ENCODE results near the gene CLCN6. TPM values are rescaled to one million over a fixed set of nuclear protein-coding genes. Genes with fewer than 3 reads are reported as not detected.

CLCN6 gene
- total and polyA plus RNA-seq, 2 of the 8 experiments (the other 6 are each of a cell fraction or from before 2014, with no cell fraction given) = 15.7 to 26.0 TPM

DNA sequence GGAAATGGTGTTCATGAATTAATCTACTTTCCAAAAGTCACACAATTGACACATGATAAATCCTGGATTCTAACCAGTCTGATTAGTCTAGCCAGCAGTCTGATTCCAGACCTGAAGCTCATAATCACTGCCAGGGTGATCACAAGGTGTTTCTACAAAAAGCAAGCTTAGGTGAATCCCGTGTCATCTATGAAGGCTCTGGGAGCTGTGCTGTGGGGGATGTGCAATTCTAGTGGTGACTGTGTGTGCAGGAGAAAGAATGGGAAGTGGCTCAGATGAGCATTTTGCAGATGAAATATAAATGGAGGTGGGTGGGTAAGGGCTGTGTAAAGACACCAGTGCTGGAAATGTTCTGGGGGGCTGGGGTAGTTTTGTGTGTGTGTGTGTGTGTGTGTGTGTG lies 54.6 kb downstream of the CLCN6 start:
- FAIRE-seq (no peak), DNase-seq (ENCODE audit: low read depth in 1 of 2, low spot score in 2 of 2) (no peak)
- Histone ChIP-seq H3K4me3 (ENCODE audit: extremely low read depth in 1 of 4, insufficient read depth in 2 of 4, low read depth in 3 of 4, low read length in 4 of 4) (no peak overlapping the region), H2BK120ac (replicated peaks; ENCODE audit: low read depth, low read length) (no peak overlapping the region), H2BK12ac (ENCODE audit: low read depth, low read length) (no peak overlapping the region), H4K91ac (replicated peaks; ENCODE audit: insufficient read length, low read length) (no peak overlapping the region), H3K23ac (ENCODE audit: insufficient read length) (no peak overlapping the region), H2BK20ac (ENCODE audit: low read length) (no peak overlapping the region), H3K9me3 (ENCODE audit: insufficient read depth in 2 of 2, low read depth in 1 of 2, low read length in 1 of 2) (no peaks in the 10 kb centered on the region), H3K79me2 (ENCODE audit: control insufficient read depth in 1 of 2, insufficient read depth in 2 of 2, low read length in 2 of 2) (no peaks in the 10 kb centered on the region), H2BK15ac (ENCODE audit: low read length) (no peak overlapping the region), H3K23me2 (ENCODE audit: low read depth, low read length) (peaks cover 3% of the 10 kb centered on the region; the same call in 1 of the 2 replicates), H3K4ac (replicated peaks; ENCODE audit: insufficient read length, low read depth, low read length) (no peak overlapping the region), H2BK5ac (ENCODE audit: low read depth, low read length) (no peak overlapping the region), H3K18ac (ENCODE audit: extremely low read depth, low read length) (no peak overlapping the region), H3K79me1 (ENCODE audit: low read depth, low read length) (no peaks in the 10 kb centered on the region), H4K8ac (ENCODE audit: extremely low read depth, insufficient read depth, low read length) (no peak overlapping the region), H2AFZ (ENCODE audit: low read length) (no peak overlapping the region), H3K4me2 (ENCODE audit: insufficient read depth in 1 of 2, low read depth in 2 of 2, low read length in 2 of 2) (no peak overlapping the region), H3K36me3 (ENCODE audit: control insufficient read depth in 2 of 4, insufficient read depth in 4 of 4, low read length in 3 of 4) (no peaks in the 10 kb centered on the region), H3K4me1 (replicated peaks in 1 of 4; ENCODE audit: control insufficient read depth in 3 of 4, insufficient read depth in 4 of 4, low read length in 3 of 4) (peaks cover 0 to 3% (median 1%) of the 10 kb centered on the region in 4 experiments; a peak in 1 of 7 replicates), H2AK5ac (ENCODE audit: low read depth, low read length) (no peak overlapping the region), H3K14ac (ENCODE audit: insufficient read length) (no peak overlapping the region), H3K56ac (replicated peaks; ENCODE audit: insufficient read length, low read depth, low read length) (no peak overlapping the region), H4K20me1 (replicated peaks in 1 of 2; ENCODE audit: control insufficient read depth in 1 of 2, insufficient read depth in 2 of 2, low read length in 2 of 2) (no peaks in the 10 kb centered on the region), H3K9ac (replicated peaks in 1 of 4; ENCODE audit: extremely low read depth in 1 of 4, low read depth in 3 of 4, low read length in 3 of 4) (no peak overlapping the region), H4K5ac (ENCODE audit: insufficient read length, low read depth, low read length) (no peak overlapping the region), H3K27me3 (replicated peaks in 1 of 4; ENCODE audit: control insufficient read depth in 3 of 4, extremely low read depth in 1 of 4, insufficient read depth in 3 of 4, low read length in 3 of 4) (peaks cover 0 to 22% (median 13%) of the 10 kb centered on the region in 4 experiments; a peak in 6 of 7 replicates), H3K27ac (ENCODE audit: low read depth, low read length) (no peak overlapping the region)
- POLR2A ChIA-PET (ENCODE audit: partially characterized antibody) = interaction anchor here (1.2 to 9.0 kb wide), 3 partner anchors 8 to 48 kb away, joined by 4 to 81 read pairs (median 6); no protein-coding TSS in a partner anchor
- WGBS, 2 experiments (ENCODE audit: extremely low coverage in 1 of 2, insufficient coverage in 1 of 2, insufficient read length in 1 of 2, insufficient replicate concordance in 2 of 2, low coverage in 1 of 2, low lambda C conversion rate in 2 of 2, missing lambda C conversion rate in 1 of 2) = 84% methylated on average over 1 of the region's 1 CpG; no CpG with 5 or more reads in 1 of the 2 experiments
- CTCF ChIA-PET (ENCODE audit: partially characterized antibody) = interaction anchor here (1.2 to 2.5 kb wide), 8 partner anchors 8 to 107 kb away, joined by 3 to 7 read pairs (median 6); no protein-coding TSS in a partner anchor
- no peak for TF ChIP-seq YY1 (IDR thresholded peaks at IDR 0.05; ENCODE audit: low read depth, low read length)
- TF ChIP-seq EGR1 (IDR thresholded peaks at IDR 0.05; ENCODE audit: borderline replicate concordance, low read depth, low read length) = no peak
- no peak for TF ChIP-seq RXRA (IDR thresholded peaks at IDR 0.05; ENCODE audit: insufficient read depth, low read depth, low read length)
- TF ChIP-seq ASH2L (IDR thresholded peaks at IDR 0.05; ENCODE audit: low read length) = no peak
